Endothelial cell (in vitro differentiated cells): ENCODE data around the gene GRM2. TPM values are rescaled to one million over a fixed set of nuclear protein-coding genes. Genes with fewer than 3 reads are reported as not detected.
"Not testable (repeated sequence)": the region's sequence is repeated elsewhere in the genome, so short reads cannot be mapped to it uniquely, and the experiment has no call there.

Experiments
- DNase-seq: peaks from one replicate; pipeline ENCODE4 v3.0.0; 2021; ENCODE audit warnings: low spot score
- H3K27ac Mint-ChIP-seq: one replicate; pipeline ENCODE4 v1.8.0; 2021; ENCODE audit warnings: mixed read lengths, inconsistent platforms; ENCODE audit not compliant: unreplicated experiment
- H3K27me3 Mint-ChIP-seq: one replicate; pipeline ENCODE4 v1.8.0; 2021; ENCODE audit warnings: mild to moderate bottlenecking, moderate library complexity, mixed read lengths, inconsistent platforms; ENCODE audit not compliant: unreplicated experiment
- H3K36me3 Mint-ChIP-seq: one replicate; pipeline ENCODE4 v1.8.0; 2021; ENCODE audit warnings: mild to moderate bottlenecking, low read depth, mixed read lengths, inconsistent platforms; ENCODE audit not compliant: unreplicated experiment
- H3K4me1 Mint-ChIP-seq: one replicate; pipeline ENCODE4 v1.8.0; 2021; ENCODE audit warnings: mild to moderate bottlenecking, mixed read lengths, inconsistent platforms; ENCODE audit not compliant: unreplicated experiment
- H3K4me3 Mint-ChIP-seq: one replicate; pipeline ENCODE4 v1.8.0; 2021; ENCODE audit warnings: mild to moderate bottlenecking, mixed read lengths, inconsistent platforms; ENCODE audit not compliant: unreplicated experiment
- H3K9me3 Mint-ChIP-seq: one replicate; pipeline ENCODE4 v1.8.0; 2021; ENCODE audit warnings: mixed read lengths, inconsistent platforms; ENCODE audit not compliant: unreplicated experiment
- CTCF ChIP-seq: fragments of 200-600 bp; sonication (generic); IDR thresholded peaks from one replicate; pipeline ENCODE4 v1.5.0; 2021; ENCODE audit warnings: antibody characterized with exemption; ENCODE audit not compliant: unreplicated experiment
- total RNA-seq: library from RNA; stranded (reverse); fragmentation: NEBNext Ultra II Directional; extraction: Animal tissue kit (Norgen Biotek cat#: 25700); gene quantifications from one replicate; pipeline ENCODE4 v1.2.1, GENCODE V29; 2021; ENCODE audit not compliant: unreplicated experiment

GRM2 gene
- total RNA-seq, 1 donor from 2014 or later = 0.97 TPM

- Mint-ChIP-seq H3K4me1 (peaks cover 19% of the 10 kb centered on the region), H3K4me3 (no peak overlapping the region), H3K36me3 (no peaks in the 10 kb centered on the region), H3K27me3 (no peaks in the 10 kb centered on the region), H3K27ac (no peak overlapping the region), H3K9me3 (no peaks in the 10 kb centered on the region)
- no peak for TF ChIP-seq CTCF
- DNase-seq = no peak
These were observed 44.4 kb downstream of the GRM2 start for GRCh38 chr3:51751287-51751686.

GRCh38 chr3:51753763-51754750 is 47.2 kb downstream of the GRM2 start:
- H3K36me3 Mint-ChIP-seq, DNase-seq, H3K27ac Mint-ChIP-seq, H3K4me3 Mint-ChIP-seq, H3K27me3 Mint-ChIP-seq, H3K9me3 Mint-ChIP-seq: not testable (repeated sequence)
- peaks cover 19% of the 10 kb centered on the region for H3K4me1 Mint-ChIP-seq

- Mint-ChIP-seq H3K4me3 (no peak overlapping the region), H3K9me3 (no peaks in the 10 kb centered on the region), H3K27me3 (no peaks in the 10 kb centered on the region), H3K27ac (no peak overlapping the region), H3K4me1 (peaks cover 3% of the 10 kb centered on the region), H3K36me3 (peaks cover 4% of the 10 kb centered on the region)
- TF ChIP-seq CTCF = no peak
- DNase-seq = no peak
These were observed 52.3 kb downstream of the GRM2 start for GRCh38 chr3:51759203-51759602.

Other genes starting within 250 kb of the GRM2 start
- gene DCAF1, start 207.1 kb upstream of the GRM2 start, total RNA-seq = 10.8 TPM
- gene RAD54L2, start 168.3 kb upstream of the GRM2 start, total RNA-seq = 33.2 TPM
- gene TEX264, start 35.8 kb upstream of the GRM2 start, total RNA-seq = 23.8 TPM
- gene IQCF6, start 72.2 kb downstream of the GRM2 start, total RNA-seq = not detected
- gene IQCF2, start 154.5 kb downstream of the GRM2 start, total RNA-seq = not detected
- gene IQCF5, start 168.5 kb downstream of the GRM2 start, total RNA-seq = not detected
- not detected for gene IQCF1, start 196.3 kb downstream of the GRM2 start, total RNA-seq
- gene RRP9, start 234.8 kb downstream of the GRM2 start, total RNA-seq = 20.6 TPM
- gene PARP3, start 235.3 kb downstream of the GRM2 start, total RNA-seq = 4.6 TPM
- gene GPR62, start 248.3 kb downstream of the GRM2 start, total RNA-seq = not detected